Measurements from ENCODE around the gene DTNA.

Gene DTNA

GRCh38 chr18:34799291-34799690 is 89.2 kb downstream of the DTNA start:
- H3K79me2 ChIP-seq (ENCODE audit: low read length): no peaks in the 10 kb centered on the region
- no peak overlapping the region for H3K4me3 ChIP-seq (ENCODE audit: low read length)
- TF ChIP-seq, protein P1, sequence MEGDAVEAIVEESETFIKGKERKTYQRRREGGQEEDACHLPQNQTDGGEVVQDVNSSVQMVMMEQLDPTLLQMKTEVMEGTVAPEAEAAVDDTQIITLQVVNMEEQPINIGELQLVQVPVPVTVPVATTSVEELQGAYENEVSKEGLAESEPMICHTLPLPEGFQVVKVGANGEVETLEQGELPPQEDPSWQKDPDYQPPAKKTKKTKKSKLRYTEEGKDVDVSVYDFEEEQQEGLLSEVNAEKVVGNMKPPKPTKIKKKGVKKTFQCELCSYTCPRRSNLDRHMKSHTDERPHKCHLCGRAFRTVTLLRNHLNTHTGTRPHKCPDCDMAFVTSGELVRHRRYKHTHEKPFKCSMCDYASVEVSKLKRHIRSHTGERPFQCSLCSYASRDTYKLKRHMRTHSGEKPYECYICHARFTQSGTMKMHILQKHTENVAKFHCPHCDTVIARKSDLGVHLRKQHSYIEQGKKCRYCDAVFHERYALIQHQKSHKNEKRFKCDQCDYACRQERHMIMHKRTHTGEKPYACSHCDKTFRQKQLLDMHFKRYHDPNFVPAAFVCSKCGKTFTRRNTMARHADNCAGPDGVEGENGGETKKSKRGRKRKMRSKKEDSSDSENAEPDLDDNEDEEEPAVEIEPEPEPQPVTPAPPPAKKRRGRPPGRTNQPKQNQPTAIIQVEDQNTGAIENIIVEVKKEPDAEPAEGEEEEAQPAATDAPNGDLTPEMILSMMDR (IDR thresholded peaks at IDR 0.05; ENCODE audit: low read length): no peak
- H3K4me2 ChIP-seq (ENCODE audit: low read depth, low read length): no peak overlapping the region
- no peaks in the 10 kb centered on the region for H3F3A ChIP-seq (ENCODE audit: insufficient read depth, low read length)
- H4K20me1 ChIP-seq (ENCODE audit: insufficient read depth, low read length): no peaks in the 10 kb centered on the region
- H3K27me3 ChIP-seq (replicated peaks; ENCODE audit: insufficient read depth, low read length): no peaks in the 10 kb centered on the region
- H3K4me1 ChIP-seq (ENCODE audit: low read length): peaks cover 8% of the 10 kb centered on the region; the same call in 1 of the 2 replicates
- H3K9ac ChIP-seq (ENCODE audit: low read length): no peak overlapping the region
- H3K9me3 ChIP-seq (replicated peaks; ENCODE audit: insufficient read depth, low read length): no peaks in the 10 kb centered on the region
- H2AFZ ChIP-seq (ENCODE audit: low read length): no peak overlapping the region
- no peak for DNase-seq
- no peaks in the 10 kb centered on the region for H3K9me2 ChIP-seq (replicated peaks; ENCODE audit: insufficient read depth, low read length)
- H3K36me3 ChIP-seq (replicated peaks; ENCODE audit: insufficient read depth, low read length): no peaks in the 10 kb centered on the region
- no peak overlapping the region for H3K27ac ChIP-seq (ENCODE audit: low read length)

DNA sequence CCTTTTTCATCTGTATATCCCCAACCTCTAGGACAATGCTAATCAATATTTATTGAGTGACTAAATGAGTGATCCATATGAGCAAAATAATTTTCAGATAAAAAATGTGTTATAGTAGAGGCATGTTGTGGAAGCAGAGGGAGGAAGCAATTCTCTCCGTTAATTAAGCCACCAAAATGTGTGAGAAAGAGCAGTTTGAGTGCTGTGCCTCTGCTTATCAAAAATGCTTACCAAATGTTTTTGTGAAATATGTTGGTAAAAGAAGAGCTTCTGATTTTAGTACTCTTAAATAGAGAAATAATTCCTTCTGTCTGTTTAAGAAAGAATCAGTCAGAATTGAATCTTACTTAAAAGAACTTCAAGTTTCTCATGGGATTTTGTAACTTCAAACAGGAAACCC is 90.3 kb downstream of the DTNA start:
- Histone ChIP-seq H3K9ac (ENCODE audit: low read length) (no peak overlapping the region), H3F3A (ENCODE audit: insufficient read depth, low read length) (no peaks in the 10 kb centered on the region), H4K20me1 (ENCODE audit: insufficient read depth, low read length) (no peaks in the 10 kb centered on the region), H3K4me3 (ENCODE audit: low read length) (no peak overlapping the region), H3K27me3 (replicated peaks; ENCODE audit: insufficient read depth, low read length) (no peaks in the 10 kb centered on the region), H3K4me2 (ENCODE audit: low read depth, low read length) (no peak overlapping the region), H3K27ac (ENCODE audit: low read length) (no peak overlapping the region), H2AFZ (ENCODE audit: low read length) (no peak overlapping the region), H3K4me1 (ENCODE audit: low read length) (peaks cover 8% of the 10 kb centered on the region; the same call in 1 of the 2 replicates), H3K9me2 (replicated peaks; ENCODE audit: insufficient read depth, low read length) (no peaks in the 10 kb centered on the region), H3K36me3 (replicated peaks; ENCODE audit: insufficient read depth, low read length) (no peaks in the 10 kb centered on the region), H3K79me2 (ENCODE audit: low read length) (no peaks in the 10 kb centered on the region), H3K9me3 (replicated peaks; ENCODE audit: insufficient read depth, low read length) (no peaks in the 10 kb centered on the region)
- no peak for DNase-seq
- TF ChIP-seq EZH2 (optimal IDR thresholded peaks at IDR 0.05; ENCODE audit: low read depth, low read length) (no peak), EZH2phosphoT487 (IDR thresholded peaks at IDR 0.05; ENCODE audit: low read length) (no peak)
- TF ChIP-seq, protein P1 (IDR thresholded peaks at IDR 0.05; ENCODE audit: low read length): no peak

DNA sequence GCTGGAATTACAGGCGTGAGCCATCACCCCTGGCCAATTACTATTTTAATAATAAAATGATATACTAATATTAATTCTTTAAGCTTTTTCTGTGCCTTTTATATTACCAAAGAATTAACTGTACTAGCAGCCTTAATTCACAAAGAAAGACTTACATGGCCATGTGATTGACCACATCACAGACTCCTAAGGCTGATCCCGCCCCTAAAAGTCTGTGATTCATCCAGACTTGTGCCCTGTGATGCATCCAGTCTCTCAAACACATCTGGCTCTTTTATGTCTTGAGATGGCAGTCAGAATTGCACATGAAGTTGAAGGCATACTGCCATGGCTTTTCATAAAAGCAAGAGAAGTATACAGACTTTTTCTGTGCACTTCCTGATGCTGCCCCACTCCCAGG is 91.7 kb downstream of the DTNA start:
- no peak overlapping the region for H3K9ac ChIP-seq (ENCODE audit: low read length)
- no peak for DNase-seq
- no peaks in the 10 kb centered on the region for H3K79me2 ChIP-seq (ENCODE audit: low read length)
- H3K4me3 ChIP-seq (ENCODE audit: low read length): no peak overlapping the region
- no peak overlapping the region for H3K4me2 ChIP-seq (ENCODE audit: low read depth, low read length)
- peaks cover 8% of the 10 kb centered on the region; the same call in 1 of the 2 replicates for H3K4me1 ChIP-seq (ENCODE audit: low read length)
- TF ChIP-seq EZH2 (optimal IDR thresholded peaks at IDR 0.05; ENCODE audit: low read depth, low read length) (no peak), EZH2phosphoT487 (IDR thresholded peaks at IDR 0.05; ENCODE audit: low read length) (no peak)
- TF ChIP-seq, protein P1 (IDR thresholded peaks at IDR 0.05; ENCODE audit: low read length): no peak
- H3K27me3 ChIP-seq (replicated peaks; ENCODE audit: insufficient read depth, low read length): no peaks in the 10 kb centered on the region
- H2AFZ ChIP-seq (ENCODE audit: low read length): no peak overlapping the region
- H3K9me2 ChIP-seq (replicated peaks; ENCODE audit: insufficient read depth, low read length): no peaks in the 10 kb centered on the region
- H4K20me1 ChIP-seq (ENCODE audit: insufficient read depth, low read length): no peaks in the 10 kb centered on the region
- no peaks in the 10 kb centered on the region for H3K36me3 ChIP-seq (replicated peaks; ENCODE audit: insufficient read depth, low read length)
- no peak overlapping the region for H3K27ac ChIP-seq (ENCODE audit: low read length)
- no peaks in the 10 kb centered on the region for H3K9me3 ChIP-seq (replicated peaks; ENCODE audit: insufficient read depth, low read length)
- H3F3A ChIP-seq (ENCODE audit: insufficient read depth, low read length): no peaks in the 10 kb centered on the region

Measured in MM.1S (cell line).